Measurements from ENCODE around the gene OR52K2.
"Not testable (repeated sequence)": the region's sequence is repeated elsewhere in the genome, so short reads cannot be mapped to it uniquely, and the experiment has no call there.

Gene OR52K2

DNA sequence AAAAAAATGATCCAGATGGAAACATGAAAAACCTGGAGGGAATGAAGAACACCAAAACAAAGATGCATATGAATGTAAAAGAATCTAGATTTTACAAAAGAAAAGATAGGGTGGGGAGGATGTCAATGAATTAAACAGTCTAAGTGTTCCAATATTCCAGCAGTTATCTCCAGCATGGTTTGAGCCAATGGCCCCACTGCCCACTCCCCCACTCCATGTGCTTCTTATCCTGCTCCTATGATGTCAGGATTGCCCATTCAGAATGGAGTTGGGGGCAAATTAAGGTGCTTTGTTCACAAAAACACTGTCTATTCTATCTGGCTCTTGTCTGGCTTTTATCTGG lies 32.1 kb downstream of the OR52K2 start:
- DNase-seq: no peak

GRCh38 chr11:4482445-4482844 lies 33.4 kb downstream of the OR52K2 start, which contains the start of gene OR52K1:
OR52K1 (plus strand) TSS chr11:4482646; CDS start chr11:4488901, 6,255 bp downstream.
- no peak for DNase-seq

- no peak for DNase-seq
These were observed 35.2 kb downstream of the OR52K2 start for GRCh38 chr11:4484310-4484709.

DNA sequence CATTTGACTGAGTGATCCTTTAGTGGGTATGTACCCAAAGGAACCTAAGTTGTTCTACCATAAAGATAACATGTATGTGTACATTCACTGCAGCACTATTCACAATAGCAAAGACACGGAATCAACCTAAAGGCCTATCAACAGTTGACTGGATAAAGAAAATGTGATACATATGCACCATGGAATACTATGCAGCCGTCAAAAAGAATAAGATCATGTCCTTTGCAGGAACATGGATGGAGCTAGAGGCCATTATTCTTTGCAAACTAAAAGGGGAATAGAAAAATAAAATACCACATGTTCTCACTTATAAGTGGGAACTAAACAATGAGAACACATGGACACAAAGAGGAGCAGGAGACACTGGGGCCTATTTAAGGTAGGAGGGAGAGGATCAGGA lies 42.3 kb downstream of the OR52K2 start:
- DNase-seq: not testable (repeated sequence)

DNA sequence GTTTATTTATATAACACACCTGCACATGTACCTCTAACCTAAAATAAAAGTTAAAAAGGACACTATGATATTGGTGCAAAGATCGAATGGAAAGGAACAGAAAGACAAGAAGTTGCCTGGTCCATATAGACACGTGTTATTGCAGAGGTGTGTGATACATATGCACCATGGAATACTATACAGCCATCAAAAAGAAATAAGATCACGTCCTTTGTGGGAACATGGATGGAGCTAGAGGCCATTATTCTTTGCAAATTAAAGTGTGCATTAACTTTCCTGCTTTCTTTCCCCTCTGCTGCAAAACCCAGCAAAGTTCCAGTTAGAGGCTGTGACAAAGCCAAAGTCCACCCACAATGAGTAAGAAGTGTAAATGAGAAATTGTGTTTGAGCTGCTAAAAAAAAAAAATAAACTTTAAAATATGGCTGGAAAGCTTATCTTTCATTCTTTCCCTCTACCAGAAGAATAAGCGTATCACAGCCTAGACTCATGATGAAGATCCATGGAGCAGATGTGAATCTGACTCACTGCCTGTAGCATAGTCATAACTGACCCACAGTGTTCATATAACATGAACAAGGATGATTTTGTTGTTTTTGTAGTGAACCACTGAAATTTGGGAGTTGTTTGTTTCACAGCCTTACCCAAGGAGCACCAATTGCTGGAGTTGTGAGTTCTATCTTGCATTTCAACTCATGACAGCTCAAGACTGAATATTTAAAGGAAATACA lies 42.9 kb downstream of the OR52K2 start:
- no peak for DNase-seq

DNA sequence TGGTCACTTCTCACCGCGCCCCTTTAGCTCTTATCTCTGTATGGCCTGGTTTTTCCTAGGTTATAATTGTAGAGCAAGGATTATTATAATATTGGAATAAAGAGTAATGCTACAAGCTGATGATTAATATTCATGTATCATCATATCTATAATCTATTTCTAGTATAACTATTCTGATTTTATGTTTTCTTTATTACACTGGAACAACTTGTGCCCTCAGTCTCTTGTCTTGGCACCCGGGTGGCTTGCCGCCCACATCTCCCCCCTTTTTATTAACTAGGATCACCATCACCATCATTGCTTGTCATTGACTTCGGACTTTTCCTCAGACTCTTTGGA lies 44.4 kb downstream of the OR52K2 start:
- DNase-seq: no peak

DNA sequence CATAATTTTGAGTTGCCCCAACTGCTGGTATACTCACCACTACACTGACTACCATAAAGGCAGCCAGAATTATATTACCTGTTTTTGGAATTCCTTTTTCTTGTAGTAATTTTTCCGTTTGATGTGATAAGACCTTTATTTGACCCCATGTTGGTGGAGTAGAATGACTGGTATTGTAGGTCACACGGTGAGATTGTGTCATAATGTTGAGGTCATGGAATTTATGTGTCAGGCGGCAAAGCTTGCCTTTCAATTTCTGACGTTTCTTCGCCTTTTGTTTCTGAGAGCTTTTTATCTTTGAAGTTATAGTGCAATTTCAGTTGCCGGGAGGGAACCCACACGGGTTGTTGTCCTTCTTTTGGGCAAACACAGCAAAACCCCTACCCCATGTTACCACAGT lies 46.4 kb downstream of the OR52K2 start:
- DNase-seq: no peak

DNA sequence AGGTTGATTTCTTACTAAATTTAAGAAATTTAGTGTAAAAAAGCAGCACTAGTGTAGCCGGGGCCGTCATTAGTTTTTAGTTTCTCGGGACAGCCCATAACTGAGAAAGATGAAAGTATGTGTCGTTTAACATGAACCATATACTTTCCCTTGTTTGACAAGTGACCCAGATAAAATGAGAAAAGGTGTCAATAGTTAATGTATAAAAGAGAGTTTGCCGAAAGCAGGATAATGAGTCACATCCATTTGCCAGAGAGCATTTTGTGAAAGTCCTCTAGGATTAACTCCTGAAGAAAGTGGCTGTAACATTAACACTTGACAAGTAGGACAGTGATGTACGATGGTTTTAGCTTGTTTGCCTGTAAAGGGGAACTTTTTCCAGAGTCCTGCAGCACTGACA lies 46.9 kb downstream of the OR52K2 start:
- DNase-seq: no peak

DNA sequence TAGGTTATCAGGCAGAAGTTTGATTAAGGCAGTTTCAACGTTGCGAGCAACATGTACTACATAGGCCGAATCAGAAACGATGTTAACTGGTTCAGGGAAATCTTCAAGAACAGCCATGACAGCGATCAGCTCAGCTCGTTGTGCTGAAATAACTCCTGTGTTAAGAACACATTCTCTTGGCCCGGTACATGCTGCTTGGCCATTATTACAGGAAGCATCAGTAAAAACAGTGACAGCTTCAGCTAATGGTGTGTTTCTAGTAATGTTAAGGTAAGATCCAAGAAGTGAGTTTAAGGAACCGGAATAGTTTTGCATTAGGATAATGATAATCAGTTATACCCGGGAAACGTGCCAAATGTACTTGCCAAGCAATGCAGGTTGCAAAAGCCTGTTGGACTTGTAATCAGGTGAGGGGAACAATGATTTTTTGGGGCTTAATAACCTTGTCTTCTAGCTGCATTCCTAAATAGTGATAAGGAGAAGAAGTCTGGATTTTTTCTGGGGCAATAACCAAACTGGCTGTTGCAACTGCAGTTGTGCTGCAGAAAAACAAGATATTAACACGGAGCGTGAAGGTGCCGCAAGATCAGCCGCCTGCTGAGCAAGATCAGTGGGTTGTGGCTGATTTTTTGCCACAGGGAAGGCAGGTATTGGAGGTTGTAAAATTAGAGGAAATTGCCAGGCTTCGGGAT lies 47.6 kb downstream of the OR52K2 start:
- no peak for DNase-seq

All from hippocampal formation (tissue), 2 donors.